ENCODE measurements around the gene PARD3. TPM values are rescaled to one million over a fixed set of nuclear protein-coding genes. Genes with fewer than 3 reads are reported as not detected.

The PARD3 gene
- polyA plus RNA-seq, 1 donor from 2014 or later = 12.4 TPM

DNA sequence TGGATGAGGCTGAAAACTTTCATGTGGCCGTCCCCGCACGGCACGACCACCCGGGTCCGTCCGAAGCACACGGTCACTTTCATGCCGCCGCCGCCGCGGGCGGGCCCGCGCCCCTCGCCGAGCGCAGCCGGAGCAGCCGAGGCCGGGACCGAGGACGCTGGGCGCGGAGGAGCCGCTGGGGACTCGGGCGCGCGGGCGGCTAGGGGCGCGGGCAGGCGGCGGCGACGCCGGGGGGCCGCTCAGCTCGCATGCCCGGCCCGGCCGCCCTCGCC lies 247 bp downstream of the PARD3 start:
- Histone ChIP-seq H3K36me3 (ENCODE audit: insufficient read depth, low read length) (no peaks in the 10 kb centered on the region), H3K4me2 (ENCODE audit: low read length) (no peak overlapping the region), H3K79me2 (replicated peaks; ENCODE audit: insufficient read depth, low read length) (peaks cover 41% of the 10 kb centered on the region), H3K9me2 (ENCODE audit: insufficient read depth, low read length) (no peaks in the 10 kb centered on the region), H3K27ac (ENCODE audit: low read length) (no peak overlapping the region), H3F3A (ENCODE audit: insufficient read depth, low read length, poor library complexity, severe bottlenecking) (no peaks in the 10 kb centered on the region), H3K27me3 (ENCODE audit: insufficient read depth, low read depth, low read length) (peaks cover 6% of the 10 kb centered on the region), H3K9ac (ENCODE audit: low read length) (peak overlapping the region; percentile 68), H2AFZ (ENCODE audit: low read depth, low read length) (no peak overlapping the region), H3K4me3 (ENCODE audit: low read length) (peak overlapping the region; percentile 87), H4K20me1 (ENCODE audit: insufficient read depth) (no peaks in the 10 kb centered on the region), H3K9me3 (ENCODE audit: low read length) (no peaks in the 10 kb centered on the region)
- no peak for TF ChIP-seq POLR2AphosphoS5 (IDR thresholded peaks at IDR 0.05)
- no peak for TF ChIP-seq SMC3 (conservative IDR thresholded peaks at IDR 0.05; ENCODE audit: poor library complexity)
- TF ChIP-seq EP300 (conservative IDR thresholded peaks at IDR 0.05; ENCODE audit: poor library complexity, severe bottlenecking) = no peak
- TF ChIP-seq, protein P1, sequence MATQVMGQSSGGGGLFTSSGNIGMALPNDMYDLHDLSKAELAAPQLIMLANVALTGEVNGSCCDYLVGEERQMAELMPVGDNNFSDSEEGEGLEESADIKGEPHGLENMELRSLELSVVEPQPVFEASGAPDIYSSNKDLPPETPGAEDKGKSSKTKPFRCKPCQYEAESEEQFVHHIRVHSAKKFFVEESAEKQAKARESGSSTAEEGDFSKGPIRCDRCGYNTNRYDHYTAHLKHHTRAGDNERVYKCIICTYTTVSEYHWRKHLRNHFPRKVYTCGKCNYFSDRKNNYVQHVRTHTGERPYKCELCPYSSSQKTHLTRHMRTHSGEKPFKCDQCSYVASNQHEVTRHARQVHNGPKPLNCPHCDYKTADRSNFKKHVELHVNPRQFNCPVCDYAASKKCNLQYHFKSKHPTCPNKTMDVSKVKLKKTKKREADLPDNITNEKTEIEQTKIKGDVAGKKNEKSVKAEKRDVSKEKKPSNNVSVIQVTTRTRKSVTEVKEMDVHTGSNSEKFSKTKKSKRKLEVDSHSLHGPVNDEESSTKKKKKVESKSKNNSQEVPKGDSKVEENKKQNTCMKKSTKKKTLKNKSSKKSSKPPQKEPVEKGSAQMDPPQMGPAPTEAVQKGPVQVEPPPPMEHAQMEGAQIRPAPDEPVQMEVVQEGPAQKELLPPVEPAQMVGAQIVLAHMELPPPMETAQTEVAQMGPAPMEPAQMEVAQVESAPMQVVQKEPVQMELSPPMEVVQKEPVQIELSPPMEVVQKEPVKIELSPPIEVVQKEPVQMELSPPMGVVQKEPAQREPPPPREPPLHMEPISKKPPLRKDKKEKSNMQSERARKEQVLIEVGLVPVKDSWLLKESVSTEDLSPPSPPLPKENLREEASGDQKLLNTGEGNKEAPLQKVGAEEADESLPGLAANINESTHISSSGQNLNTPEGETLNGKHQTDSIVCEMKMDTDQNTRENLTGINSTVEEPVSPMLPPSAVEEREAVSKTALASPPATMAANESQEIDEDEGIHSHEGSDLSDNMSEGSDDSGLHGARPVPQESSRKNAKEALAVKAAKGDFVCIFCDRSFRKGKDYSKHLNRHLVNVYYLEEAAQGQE (IDR thresholded peaks at IDR 0.05; ENCODE audit: borderline replicate concordance) = no peak
- TF ChIP-seq, protein P2, sequence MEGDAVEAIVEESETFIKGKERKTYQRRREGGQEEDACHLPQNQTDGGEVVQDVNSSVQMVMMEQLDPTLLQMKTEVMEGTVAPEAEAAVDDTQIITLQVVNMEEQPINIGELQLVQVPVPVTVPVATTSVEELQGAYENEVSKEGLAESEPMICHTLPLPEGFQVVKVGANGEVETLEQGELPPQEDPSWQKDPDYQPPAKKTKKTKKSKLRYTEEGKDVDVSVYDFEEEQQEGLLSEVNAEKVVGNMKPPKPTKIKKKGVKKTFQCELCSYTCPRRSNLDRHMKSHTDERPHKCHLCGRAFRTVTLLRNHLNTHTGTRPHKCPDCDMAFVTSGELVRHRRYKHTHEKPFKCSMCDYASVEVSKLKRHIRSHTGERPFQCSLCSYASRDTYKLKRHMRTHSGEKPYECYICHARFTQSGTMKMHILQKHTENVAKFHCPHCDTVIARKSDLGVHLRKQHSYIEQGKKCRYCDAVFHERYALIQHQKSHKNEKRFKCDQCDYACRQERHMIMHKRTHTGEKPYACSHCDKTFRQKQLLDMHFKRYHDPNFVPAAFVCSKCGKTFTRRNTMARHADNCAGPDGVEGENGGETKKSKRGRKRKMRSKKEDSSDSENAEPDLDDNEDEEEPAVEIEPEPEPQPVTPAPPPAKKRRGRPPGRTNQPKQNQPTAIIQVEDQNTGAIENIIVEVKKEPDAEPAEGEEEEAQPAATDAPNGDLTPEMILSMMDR (IDR thresholded peaks at IDR 0.05; ENCODE audit: poor library complexity, severe bottlenecking) = no peak

DNA sequence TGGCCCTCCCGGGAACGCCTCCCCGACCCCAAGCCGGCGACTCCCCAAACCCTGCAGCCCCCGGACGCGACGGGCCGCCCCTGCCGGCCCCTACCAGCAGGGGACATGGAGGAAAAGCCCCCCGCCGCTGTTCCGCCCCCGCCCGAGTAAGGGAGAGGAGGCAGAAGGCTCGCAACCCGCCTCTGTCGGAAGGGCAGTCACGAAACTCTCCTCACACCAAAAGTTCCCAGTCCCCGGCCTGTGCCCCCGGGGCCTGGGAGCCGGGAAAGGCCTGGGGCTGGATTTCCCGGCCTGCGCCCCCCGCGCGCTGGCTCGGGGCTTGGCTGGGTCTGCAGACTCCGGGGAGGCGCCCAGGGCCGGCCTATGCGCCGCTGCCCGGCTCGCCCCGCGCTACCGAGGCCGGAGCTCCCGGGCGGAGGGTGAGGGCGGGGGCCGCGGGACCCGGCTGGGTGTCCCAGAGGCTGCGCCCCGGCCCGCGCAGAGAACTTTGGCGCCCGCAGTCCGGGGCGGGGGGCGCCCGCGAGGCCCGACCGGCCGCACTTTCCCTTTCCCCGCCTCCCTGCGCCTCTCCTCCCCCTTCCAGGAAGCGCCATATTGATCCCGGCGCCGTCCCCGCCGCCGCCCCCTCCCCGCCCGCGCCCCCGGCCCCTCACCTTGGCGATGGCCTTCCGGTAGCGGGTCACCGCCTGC lies 728 bp downstream of the PARD3 start:
- Histone ChIP-seq H3K9me2 (ENCODE audit: insufficient read depth, low read length) (no peaks in the 10 kb centered on the region), H3F3A (ENCODE audit: insufficient read depth, low read length, poor library complexity, severe bottlenecking) (no peaks in the 10 kb centered on the region), H3K9ac (ENCODE audit: low read length) (peak overlapping the region; percentile 68), H3K4me3 (ENCODE audit: low read length) (peak overlapping the region; percentile 87), H3K79me2 (replicated peaks; ENCODE audit: insufficient read depth, low read length) (peaks cover 46% of the 10 kb centered on the region), H3K27ac (ENCODE audit: low read length) (no peak overlapping the region), H3K36me3 (ENCODE audit: insufficient read depth, low read length) (no peaks in the 10 kb centered on the region), H4K20me1 (ENCODE audit: insufficient read depth) (no peaks in the 10 kb centered on the region), H3K27me3 (ENCODE audit: insufficient read depth, low read depth, low read length) (peaks cover 6% of the 10 kb centered on the region), H3K9me3 (ENCODE audit: low read length) (no peaks in the 10 kb centered on the region), H2AFZ (ENCODE audit: low read depth, low read length) (peak overlapping the region; percentile 14), H3K4me2 (ENCODE audit: low read length) (peak overlapping the region; percentile 79)
- TF ChIP-seq, protein P2 (IDR thresholded peaks at IDR 0.05; ENCODE audit: poor library complexity, severe bottlenecking) = peak; percentile 22
- TF ChIP-seq EP300 (conservative IDR thresholded peaks at IDR 0.05; ENCODE audit: poor library complexity, severe bottlenecking) (no peak), TAF1 (IDR thresholded peaks at IDR 0.05; ENCODE audit: low read depth) (no peak), SMC3 (conservative IDR thresholded peaks at IDR 0.05; ENCODE audit: poor library complexity) (peak; percentile 20), RAD21 (conservative IDR thresholded peaks at IDR 0.05) (no peak), MXI1 (conservative IDR thresholded peaks at IDR 0.05; ENCODE audit: poor library complexity, severe bottlenecking) (peak; percentile 10)
- TF ChIP-seq, protein P1 (IDR thresholded peaks at IDR 0.05; ENCODE audit: borderline replicate concordance) = no peak
